PC-9 (cell line): Measurements from ENCODE around the gene CGB3. TPM values are rescaled to one million over a fixed set of nuclear protein-coding genes. Genes with fewer than 3 reads are reported as not detected.
"Not testable (repeated sequence)": the region's sequence is repeated elsewhere in the genome, so short reads cannot be mapped to it uniquely, and the experiment has no call there.

Experiments
- BruUV-seq: library from RNA; stranded (reverse); fragments of 400-500 nt; replicated peaks from 2 replicates; lab custom pipeline; 2021; lab: Mats Ljungman, UMichigan
- CTCF ChIA-PET: fragments of 300-600 bp; sonication (Branson Sonifier 250); formaldehyde crosslinking; loops from one replicate; lab custom pipeline; 2022; ENCODE audit warnings: antibody characterized with exemption; lab: Charles Lee
- POLR2A ChIA-PET: fragments of 300-600 bp; sonication (Branson Sonifier 250); formaldehyde crosslinking; loops from one replicate; lab custom pipeline; 2022; ENCODE audit warnings: antibody characterized with exemption; ENCODE audit not compliant: unreplicated experiment; lab: Charles Lee
- DNase-seq, 2 experiments: peaks; one replicate each; pipeline versions ENCODE4 v3.0.0 to v3.0.0-alpha.2; 2015 to 2022; ENCODE audit warnings: mixed read lengths in 1 of 2
- H2AFZ ChIP-seq: fragments of 200-600 bp; sonication (generic); 2 replicates; pipeline ENCODE4 v1.8.1; 2017; ENCODE audit warnings: antibody characterized with exemption
- H3F3A ChIP-seq: fragments of 200-600 bp; sonication (generic); 2 replicates; pipeline ENCODE4 v1.8.1; 2017; ENCODE audit warnings: antibody characterized with exemption, mild to moderate bottlenecking, low read depth; ENCODE audit not compliant: insufficient read depth
- H3K27ac ChIP-seq: fragments of 200-600 bp; sonication (generic); 2 replicates; pipeline ENCODE4 v1.6.1; 2016; ENCODE audit warnings: mixed run types
- H3K27me3 ChIP-seq: fragments of 200-600 bp; sonication (generic); 2 replicates; pipeline ENCODE4 v1.6.1; 2016; ENCODE audit warnings: low read depth, mixed run types; ENCODE audit not compliant: insufficient read depth
- H3K36me3 ChIP-seq: fragments of 200-600 bp; sonication (generic); 2 replicates; pipeline ENCODE4 v1.6.1; 2016; ENCODE audit warnings: low read depth, mixed run types
- H3K4me1 ChIP-seq: fragments of 200-600 bp; sonication (generic); replicated peaks from 2 replicates; pipeline ENCODE4 v1.6.1; 2016; ENCODE audit warnings: mixed run types; ENCODE audit not compliant: insufficient read depth
- H3K4me2 ChIP-seq: fragments of 200-600 bp; sonication (generic); 2 replicates; pipeline ENCODE4 v1.6.1; 2017; ENCODE audit warnings: mixed run types
- H3K4me3 ChIP-seq: fragments of 200-600 bp; sonication (generic); 2 replicates; pipeline ENCODE4 v1.6.1; 2016; ENCODE audit warnings: mixed run types
- H3K79me2 ChIP-seq: fragments of 200-600 bp; sonication (generic); 2 replicates; pipeline ENCODE4 v1.6.1; 2017; ENCODE audit warnings: low read depth, mixed run types
- H3K9me2 ChIP-seq: fragments of 200-600 bp; sonication (generic); 2 replicates; pipeline ENCODE4 v1.8.1; 2017; ENCODE audit warnings: mild to moderate bottlenecking; ENCODE audit not compliant: insufficient read depth
- H3K9me3 ChIP-seq: fragments of 200-600 bp; sonication (generic); 2 replicates; pipeline ENCODE4 v1.8.1; 2016; ENCODE audit warnings: low read depth; ENCODE audit not compliant: insufficient read depth
- H4K20me1 ChIP-seq: fragments of 200-600 bp; sonication (generic); 2 replicates; pipeline ENCODE4 v1.8.1; 2017; ENCODE audit not compliant: insufficient read depth
- CTCF ChIP-seq: fragments of 200-600 bp; sonication (generic); conservative IDR thresholded peaks from 2 replicates; pipeline ENCODE4 v1.6.1; 2017; ENCODE audit warnings: mixed run types, antibody characterized with exemption, mild to moderate bottlenecking, moderate library complexity
- EZH2 ChIP-seq: fragments of 200-600 bp; sonication (generic); IDR thresholded peaks from 2 replicates; pipeline ENCODE4 v1.8.0; 2017; ENCODE audit warnings: antibody characterized with exemption, low read depth
- intact Hi-C: fragments of 100-400 bp; cut with micrococcal nuclease; formaldehyde crosslinking; loops from one replicate; pipeline ENCODE4 v1.10.0; 2022; ENCODE audit not compliant: unreplicated experiment
- total RNA-seq: library from RNA; stranded (reverse); gene quantifications from 2 replicates; pipeline ENCODE4 v1.2.3, GENCODE V29; 2021

CGB3 gene
- total RNA-seq, 1 experiment from 2014 or later, result not detected

GRCh38 chr19:49057636-49058234 is 33.6 kb upstream of the CGB3 start, which contains the start of gene CGB7:
CGB7 (minus strand) TSS chr19:49057749; CDS start chr19:49055375, 2,374 bp downstream.
- Histone ChIP-seq H3K4me3 (peak within 1 kb of the TSS; percentile 63), H3K36me3 (no peaks in the 10 kb centered on the region), H3K9me2 (no peaks in the 10 kb centered on the region), H3K27me3 (no peaks in the 10 kb centered on the region), H4K20me1 (no peaks in the 10 kb centered on the region), H3F3A (peaks cover 18% of the 10 kb centered on the region), H3K79me2 (no peaks in the 10 kb centered on the region), H3K4me1 (0 out of 2 replicates have a peak, but pooled peaks cover 10% of the 10 kb centered on the region), H3K9me3 (no peaks in the 10 kb centered on the region), H3K27ac (no peak within 1 kb of the TSS), H3K4me2 (peak within 1 kb of the TSS; percentile 94), H2AFZ (peak within 1 kb of the TSS; percentile 94)
- intact Hi-C loops, result loop anchor here (5.0 kb wide), 1 partner anchor 40 kb away; the partner anchor contains the start of gene LHB
- TF ChIP-seq CTCF, result no peak
- no peak for TF ChIP-seq EZH2
- CTCF ChIA-PET, result interaction anchor here (1.0 kb wide), 1 partner anchor 65 kb away, joined by 3 read pairs; the partner anchor contains the start of gene GYS1
- POLR2A ChIA-PET, result interaction anchor here (0.6 to 0.7 kb wide), 3 partner anchors 64 to 948 kb away, joined by 3 to 4 read pairs (median 3); partner anchors contain the start of gene GYS1
- no TSS peak for BruUV-seq
- peak in 1 of 2 experiments; percentile 81 for DNase-seq

GRCh38 chr19:49056902-49057596 is 32.9 kb upstream of the CGB3 start:
- CTCF ChIA-PET, result interaction anchor here (1.0 kb wide), 1 partner anchor 64 kb away, joined by 3 read pairs; the partner anchor contains the start of gene GYS1
- H3K27ac ChIP-seq, H4K20me1 ChIP-seq, H3K79me2 ChIP-seq, H3K9me3 ChIP-seq, H3K36me3 ChIP-seq, H2AFZ ChIP-seq, H3K27me3 ChIP-seq, DNase-seq, H3K9me2 ChIP-seq: not testable (repeated sequence)
- TSS peak; percentile 32 for BruUV-seq
- H3F3A ChIP-seq, result peaks cover 22% of the 10 kb centered on the region
- H3K4me2 ChIP-seq, result peak overlapping the region; percentile 94
- peak overlapping the region; percentile 63 for H3K4me3 ChIP-seq
- POLR2A ChIA-PET, result interaction anchor here (0.6 to 0.7 kb wide), 2 partner anchors 64 to 897 kb away, joined by 3 read pairs; partner anchors contain the start of gene GYS1
- 0 out of 2 replicates have a peak, but pooled peaks cover 10% of the 10 kb centered on the region for H3K4me1 ChIP-seq
- intact Hi-C loops, result loop anchor here (5.0 kb wide), 1 partner anchor 40 kb away; the partner anchor contains the start of gene LHB

- Histone ChIP-seq H3K9me2 (no peaks in the 10 kb centered on the region), H3F3A (peaks cover 22% of the 10 kb centered on the region), H3K27me3 (no peaks in the 10 kb centered on the region), H4K20me1 (no peaks in the 10 kb centered on the region), H3K4me2 (peak overlapping the region; percentile 94), H3K79me2 (no peaks in the 10 kb centered on the region), H3K9me3 (no peaks in the 10 kb centered on the region), H3K36me3 (no peaks in the 10 kb centered on the region), H3K4me3 (peak overlapping the region; percentile 63), H3K27ac (no peak overlapping the region), H2AFZ (peak overlapping the region; percentile 94), H3K4me1 (0 out of 2 replicates have a peak, but pooled peaks cover 10% of the 10 kb centered on the region)
- no peak for TF ChIP-seq EZH2
- peak; percentile 78 for TF ChIP-seq CTCF
- BruUV-seq, result TSS peak; percentile 48
- DNase-seq, result peak; percentile 54 to 77
- intact Hi-C loops, result loop anchor here (5.0 kb wide), 1 partner anchor 39 kb away; the partner anchor contains the start of gene LHB
- POLR2A ChIA-PET, result interaction anchor here (0.5 to 0.8 kb wide), 3 partner anchors 69 to 273 kb away, joined by 3 to 14 read pairs (median 4); no protein-coding TSS in a partner anchor
- CTCF ChIA-PET, result interaction anchor here (0.7 to 0.9 kb wide), 2 partner anchors 17 to 532 kb away, joined by 3 to 5 read pairs; no protein-coding TSS in a partner anchor
These were observed 32.2 kb upstream of the CGB3 start for GRCh38 chr19:49056101-49056901.

- H3F3A ChIP-seq, H3K4me1 ChIP-seq, H4K20me1 ChIP-seq, H3K27ac ChIP-seq, intact Hi-C loops, H3K9me2 ChIP-seq, POLR2A ChIA-PET, H3K4me3 ChIP-seq, CTCF ChIA-PET, H2AFZ ChIP-seq, H3K9me3 ChIP-seq, H3K79me2 ChIP-seq, H3K36me3 ChIP-seq, H3K27me3 ChIP-seq: not testable (repeated sequence)
- BruUV-seq, result TSS peak; percentile 50
- DNase-seq, result peak; percentile 82
- H3K4me2 ChIP-seq, result peak overlapping the region; percentile 47
These were observed 26.4 kb upstream of the CGB3 start for GRCh38 chr19:49050376-49051033.
